Keratinocyte (primary cell): ENCODE data around the gene PRKAR2B. TPM values are rescaled to one million over a fixed set of nuclear protein-coding genes. Genes with fewer than 3 reads are reported as not detected.

Experiments used
- DNase-seq: peaks from one replicate; pipeline ENCODE4 v3.0.0-alpha.2; 2011; ENCODE audit warnings: low read depth, missing footprints, low spot score
- FAIRE-seq: peaks from 2 replicates; lab custom pipeline; 2011; peaks lifted over from hg19 to GRCh38; lab: Jason Lieb, UNC
- H2AFZ ChIP-seq: 2 replicates; pipeline ENCODE4 v1.6.0; 2012; ENCODE audit warnings: low read length, control low read depth, inconsistent platforms; ENCODE audit not compliant: control insufficient read depth
- H3K27ac ChIP-seq: 2 replicates; pipeline ENCODE4 v1.5.1; 2011; ENCODE audit warnings: low read length; ENCODE audit not compliant: control insufficient read depth, insufficient read depth
- H3K27me3 ChIP-seq: 3 replicates; pipeline ENCODE4 v1.6.0; 2011; ENCODE audit warnings: low read length; ENCODE audit not compliant: control insufficient read depth, insufficient read depth; ENCODE audit errors: extremely low read depth
- H3K36me3 ChIP-seq, 2 experiments: 2 replicates in 1 of 2; 3 replicates in 1 of 2; pipeline ENCODE4 v1.5.1; 2011; ENCODE audit warnings: low read length in 2 of 2, mild to moderate bottlenecking in 1 of 2; ENCODE audit not compliant: control insufficient read depth in 2 of 2, insufficient read depth in 2 of 2; ENCODE audit errors: extremely low read depth in 1 of 2
- H3K4me1 ChIP-seq: 3 replicates; pipeline ENCODE4 v1.5.1; 2011; ENCODE audit warnings: low read length; ENCODE audit not compliant: control insufficient read depth, insufficient read depth; ENCODE audit errors: extremely low read depth
- H3K4me2 ChIP-seq: 3 replicates; pipeline ENCODE4 v1.6.0; 2011; ENCODE audit warnings: low read depth, low read length; ENCODE audit not compliant: control insufficient read depth, insufficient read depth; ENCODE audit errors: extremely low read depth
- H3K4me3 ChIP-seq, 3 experiments: fragments of 200-600 bp in 1 of 3; sonication (generic) in 1 of 3; 2 replicates in 2 of 3; 3 replicates in 1 of 3; pipeline ENCODE4 v1.5.1; 2011 to 2016; ENCODE audit warnings: low read length in 3 of 3, mild to moderate bottlenecking in 3 of 3, control low read depth in 2 of 3, inconsistent platforms in 1 of 3, low read depth in 1 of 3, mixed read lengths in 1 of 3, mixed run types in 1 of 3, moderate library complexity in 1 of 3; ENCODE audit not compliant: control insufficient read depth in 2 of 3, insufficient read depth in 2 of 3; ENCODE audit errors: extremely low read depth in 1 of 3
- H3K79me2 ChIP-seq: 2 replicates; pipeline ENCODE4 v1.6.0; 2012; ENCODE audit warnings: low read length; ENCODE audit not compliant: control insufficient read depth, insufficient read depth
- H3K9ac ChIP-seq: 3 replicates; pipeline ENCODE4 v1.6.0; 2011; ENCODE audit warnings: low read length; ENCODE audit not compliant: control insufficient read depth, insufficient read depth; ENCODE audit errors: extremely low read depth
- H3K9me1 ChIP-seq: 3 replicates; pipeline ENCODE4 v1.6.0; 2011; ENCODE audit warnings: low read length; ENCODE audit not compliant: control insufficient read depth, insufficient read depth; ENCODE audit errors: extremely low read depth
- H3K9me3 ChIP-seq: 2 replicates; pipeline ENCODE4 v1.5.1; 2012; ENCODE audit warnings: low read depth, low read length; ENCODE audit not compliant: control insufficient read depth
- H4K20me1 ChIP-seq: 3 replicates; pipeline ENCODE4 v1.6.0; 2011; ENCODE audit warnings: low read length; ENCODE audit not compliant: control insufficient read depth, insufficient read depth; ENCODE audit errors: extremely low read depth
- CTCF ChIP-seq, 3 experiments: IDR thresholded peaks in 1 of 3; conservative IDR thresholded peaks in 1 of 3; optimal IDR thresholded peaks in 1 of 3; 2 replicates in 2 of 3; 3 replicates in 1 of 3; pipeline versions ENCODE3 to v1.5.1; 2011; ENCODE audit warnings: low read length in 3 of 3, mild to moderate bottlenecking in 3 of 3, moderate library complexity in 2 of 3, control low read depth in 1 of 3, inconsistent platforms in 1 of 3; ENCODE audit not compliant: insufficient read depth in 2 of 3; ENCODE audit errors: extremely low read depth in 1 of 3
- EZH2 ChIP-seq: IDR thresholded peaks from one replicate; pipeline ENCODE4 v1.6.1; 2012; ENCODE audit warnings: inconsistent platforms, mild to moderate bottlenecking, low read length, moderate library complexity
- dilution Hi-C: fragments of 300-500 bp; cut with MboI; formaldehyde crosslinking; loops from one replicate; pipeline ENCODE4 v1.7.0; 2020; ENCODE audit warnings: low sequenced_read_pairs; ENCODE audit not compliant: extremely low pct_ligation_motif_present
- polyA plus RNA-seq, 5 experiments: library from polyadenylated mRNA; depleted of rRNA in 3 of 5; stranded (reverse) in 3 of 5; stranded (forward) in 1 of 5; unstranded in 1 of 5; fragments of >200 nt; gene quantifications; 1 replicate in 1 of 5; 2 replicates in 3 of 5; 3 replicates in 1 of 5; pipeline versions ENCODE4 v1.2.1 to v1.2.3, GENCODE V29; 2011 to 2012; ENCODE audit warnings: missing spikeins in 2 of 5, low read depth in 1 of 5, low replicate concordance in 1 of 5

PRKAR2B gene
- polyA plus RNA-seq, 1 donor (not counting 4 experiments of a cell fraction or from before 2014, with no cell fraction given) = 0.01 TPM

GRCh38 chr7:107023522-107024151 is 20.9 kb upstream of the PRKAR2B start:
- H3K27me3 ChIP-seq = no peaks in the 10 kb centered on the region
- H3K79me2 ChIP-seq = no peaks in the 10 kb centered on the region
- H3K9me3 ChIP-seq = no peaks in the 10 kb centered on the region
- H3K4me3 ChIP-seq = no peak overlapping the region
- H3K9ac ChIP-seq = no peak overlapping the region
- no peaks in the 10 kb centered on the region for H3K4me1 ChIP-seq
- dilution Hi-C loops = no loop called here
- no peaks in the 10 kb centered on the region for H3K36me3 ChIP-seq
- no peak overlapping the region for H2AFZ ChIP-seq
- no peaks in the 10 kb centered on the region for H3K9me1 ChIP-seq
- no peak overlapping the region for H3K4me2 ChIP-seq
- TF ChIP-seq CTCF (optimal IDR thresholded peaks at IDR 0.05 in 1 of 3, IDR thresholded peaks at IDR 0.05 in 1 of 3, conservative IDR thresholded peaks at IDR 0.05 in 1 of 3; ENCODE audit: extremely low read depth in 1 of 3, insufficient read depth in 2 of 3, low read length in 3 of 3) (no peak), EZH2 (no peak)
- no peaks in the 10 kb centered on the region for H4K20me1 ChIP-seq
- FAIRE-seq (no peak), DNase-seq (no peak)
- no peak overlapping the region for H3K27ac ChIP-seq

- H3K9ac ChIP-seq = no peak overlapping the region
- FAIRE-seq (no peak), DNase-seq (no peak)
- no peaks in the 10 kb centered on the region for H3K79me2 ChIP-seq
- no peak overlapping the region for H3K4me2 ChIP-seq
- no peak overlapping the region for H3K27ac ChIP-seq
- H3K27me3 ChIP-seq = no peaks in the 10 kb centered on the region
- H4K20me1 ChIP-seq = no peaks in the 10 kb centered on the region
- TF ChIP-seq EZH2 (no peak), CTCF (optimal IDR thresholded peaks at IDR 0.05 in 1 of 3, IDR thresholded peaks at IDR 0.05 in 1 of 3, conservative IDR thresholded peaks at IDR 0.05 in 1 of 3; ENCODE audit: extremely low read depth in 1 of 3, insufficient read depth in 2 of 3, low read length in 3 of 3) (no peak)
- H3K36me3 ChIP-seq = no peaks in the 10 kb centered on the region
- no peak overlapping the region for H2AFZ ChIP-seq
- no peaks in the 10 kb centered on the region for H3K4me1 ChIP-seq
- no peaks in the 10 kb centered on the region for H3K9me1 ChIP-seq
- H3K4me3 ChIP-seq = no peak overlapping the region
- dilution Hi-C loops = no loop called here
- H3K9me3 ChIP-seq = no peaks in the 10 kb centered on the region
These were observed 19.6 kb upstream of the PRKAR2B start for GRCh38 chr7:107024906-107025305.
